NB4 (cell line): ENCODE results near the gene CCDC127.
"Not testable (repeated sequence)": the region's sequence is repeated elsewhere in the genome, so short reads cannot be mapped to it uniquely, and the experiment has no call there.

Experiments used
- DNase-seq: peaks from one replicate; pipeline ENCODE4 v3.0.0; 2010; ENCODE audit warnings: low read depth
- H3K4me3 ChIP-seq: one replicate; pipeline ENCODE4 v1.5.1; 2011; ENCODE audit warnings: mild to moderate bottlenecking, low read depth, low read length, moderate library complexity
- MYC ChIP-seq: IDR thresholded peaks from 2 replicates; pipeline ENCODE4 v1.6.1; 2011; ENCODE audit warnings: low read depth, low read length
- POLR2A ChIP-seq: IDR thresholded peaks from 2 replicates; pipeline ENCODE4 v1.6.1; 2011; ENCODE audit warnings: mild to moderate bottlenecking; ENCODE audit not compliant: insufficient read length; ENCODE audit errors: extremely low read depth
- TF ChIP-seq, protein P1 (sequence below): IDR thresholded peaks from 2 replicates; pipeline ENCODE4 v1.6.1; 2011; ENCODE audit warnings: low read depth, low read length
- TF ChIP-seq, protein P2 (sequence below): IDR thresholded peaks from one replicate; pipeline ENCODE4 v1.5.1; 2012; ENCODE audit warnings: low read depth, low read length

Gene CCDC127

DNA sequence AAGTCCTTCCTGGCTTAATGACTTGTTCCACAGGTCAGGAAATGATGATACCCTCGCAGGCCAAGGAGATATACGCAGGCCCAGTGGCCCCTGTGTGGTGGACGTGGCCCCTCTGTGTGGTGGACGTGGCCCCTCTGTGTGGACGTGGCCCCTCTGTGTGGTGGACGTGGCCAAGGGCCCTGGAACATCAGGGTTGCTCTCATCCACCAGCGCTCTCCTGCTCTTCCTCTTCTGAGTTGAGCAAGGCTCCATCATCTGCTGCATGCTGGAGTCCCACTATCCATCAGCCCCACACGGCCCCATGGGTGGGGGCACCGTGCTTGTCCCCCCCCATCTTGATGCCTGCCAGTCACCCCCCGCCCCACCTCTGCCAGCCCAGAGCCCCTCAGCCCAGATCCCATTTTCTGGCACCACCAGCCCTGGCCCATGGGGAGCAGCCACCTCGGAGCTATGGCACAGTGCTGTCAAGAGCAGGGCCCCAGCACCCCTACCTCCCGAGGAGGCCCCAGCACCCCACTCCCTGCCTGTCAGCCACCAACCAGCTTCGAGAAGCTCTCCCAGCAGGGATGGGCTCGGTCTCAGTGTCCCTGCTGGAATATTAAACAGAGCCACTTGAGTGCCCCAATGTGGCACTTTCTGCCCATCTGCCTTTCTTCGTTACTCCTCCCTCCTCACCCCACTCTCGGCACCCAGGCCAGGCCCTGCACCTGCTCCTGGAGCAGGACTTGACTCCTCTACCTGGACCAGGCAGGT is 18.6 kb downstream of the CCDC127 start:
- TF ChIP-seq, protein P1, sequence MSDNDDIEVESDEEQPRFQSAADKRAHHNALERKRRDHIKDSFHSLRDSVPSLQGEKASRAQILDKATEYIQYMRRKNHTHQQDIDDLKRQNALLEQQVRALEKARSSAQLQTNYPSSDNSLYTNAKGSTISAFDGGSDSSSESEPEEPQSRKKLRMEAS: no peak
- TF ChIP-seq POLR2A (no peak), MYC (no peak)
- TF ChIP-seq, protein P2, sequence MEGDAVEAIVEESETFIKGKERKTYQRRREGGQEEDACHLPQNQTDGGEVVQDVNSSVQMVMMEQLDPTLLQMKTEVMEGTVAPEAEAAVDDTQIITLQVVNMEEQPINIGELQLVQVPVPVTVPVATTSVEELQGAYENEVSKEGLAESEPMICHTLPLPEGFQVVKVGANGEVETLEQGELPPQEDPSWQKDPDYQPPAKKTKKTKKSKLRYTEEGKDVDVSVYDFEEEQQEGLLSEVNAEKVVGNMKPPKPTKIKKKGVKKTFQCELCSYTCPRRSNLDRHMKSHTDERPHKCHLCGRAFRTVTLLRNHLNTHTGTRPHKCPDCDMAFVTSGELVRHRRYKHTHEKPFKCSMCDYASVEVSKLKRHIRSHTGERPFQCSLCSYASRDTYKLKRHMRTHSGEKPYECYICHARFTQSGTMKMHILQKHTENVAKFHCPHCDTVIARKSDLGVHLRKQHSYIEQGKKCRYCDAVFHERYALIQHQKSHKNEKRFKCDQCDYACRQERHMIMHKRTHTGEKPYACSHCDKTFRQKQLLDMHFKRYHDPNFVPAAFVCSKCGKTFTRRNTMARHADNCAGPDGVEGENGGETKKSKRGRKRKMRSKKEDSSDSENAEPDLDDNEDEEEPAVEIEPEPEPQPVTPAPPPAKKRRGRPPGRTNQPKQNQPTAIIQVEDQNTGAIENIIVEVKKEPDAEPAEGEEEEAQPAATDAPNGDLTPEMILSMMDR: no peak
- H3K4me3 ChIP-seq: no peak overlapping the region
- no peak for DNase-seq

DNA sequence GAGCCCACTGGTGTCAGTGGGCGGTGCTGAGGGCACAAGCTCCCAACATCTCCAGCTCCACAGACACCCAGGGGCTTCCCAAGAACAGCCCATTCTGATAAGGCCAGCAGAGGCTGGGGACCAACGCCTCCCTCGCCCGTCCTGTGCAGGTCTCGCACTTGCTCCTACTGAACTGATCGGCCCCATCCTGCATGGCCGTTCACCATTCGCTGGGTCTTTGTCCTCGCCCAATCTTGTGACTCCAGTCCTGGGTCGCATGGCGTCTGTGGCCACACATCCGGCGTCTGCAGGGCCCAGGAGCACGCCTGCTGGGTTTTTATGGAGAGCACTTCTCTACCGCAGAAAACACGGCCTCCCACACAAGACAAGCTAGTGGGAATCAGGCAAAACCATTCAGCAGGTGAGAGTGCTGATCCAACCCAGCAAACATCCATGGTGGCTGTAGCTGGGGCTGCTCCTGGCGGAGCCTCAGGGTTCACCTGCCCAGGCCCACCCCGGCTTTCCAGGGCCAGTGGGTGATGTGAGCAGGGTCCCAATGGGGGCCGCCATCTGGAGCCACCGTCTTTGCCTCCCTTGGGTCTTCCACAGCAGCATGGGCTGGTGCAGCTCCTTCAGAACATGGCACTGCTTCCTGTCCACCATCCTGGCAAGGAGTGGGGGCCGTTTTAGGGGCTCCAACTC is 19.3 kb downstream of the CCDC127 start:
- no peak for DNase-seq
- TF ChIP-seq, protein P2: no peak
- no peak for TF ChIP-seq MYC
- TF ChIP-seq, protein P1: no peak
- no peak for TF ChIP-seq POLR2A
- no peak overlapping the region for H3K4me3 ChIP-seq

DNA sequence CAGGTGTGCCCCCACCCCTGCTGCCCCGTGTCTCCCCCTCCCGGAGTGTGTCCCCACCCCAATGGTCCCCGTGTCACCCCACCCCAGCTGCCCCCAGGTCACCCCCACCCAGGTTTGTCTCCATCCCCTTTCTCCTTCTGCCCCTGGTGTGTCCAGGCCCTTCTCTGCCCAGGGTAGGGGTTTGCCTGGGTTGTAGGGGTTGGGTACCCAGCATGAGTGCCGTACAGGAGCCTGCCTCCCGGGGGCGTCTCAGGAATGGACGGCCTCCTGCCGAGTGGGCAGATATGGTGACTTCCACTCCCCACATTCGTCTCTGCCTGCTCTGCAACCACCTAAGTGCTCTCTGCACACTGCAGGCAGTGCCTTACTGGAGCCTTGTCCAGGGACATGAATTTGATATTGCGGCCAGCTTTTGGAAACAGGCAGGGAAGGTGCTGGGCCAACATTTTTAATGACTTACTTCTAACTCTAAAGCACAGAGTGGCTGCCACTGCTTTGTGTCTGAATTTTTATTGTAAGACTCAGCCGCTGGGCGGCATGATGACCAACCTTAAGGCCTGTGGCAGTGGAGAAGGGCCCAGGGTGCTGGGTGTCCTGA is 20.0 kb downstream of the CCDC127 start:
- TF ChIP-seq, protein P1: no peak
- TF ChIP-seq MYC (no peak), POLR2A (no peak)
- TF ChIP-seq, protein P2: no peak
- no peak for DNase-seq
- H3K4me3 ChIP-seq: no peak overlapping the region

DNA sequence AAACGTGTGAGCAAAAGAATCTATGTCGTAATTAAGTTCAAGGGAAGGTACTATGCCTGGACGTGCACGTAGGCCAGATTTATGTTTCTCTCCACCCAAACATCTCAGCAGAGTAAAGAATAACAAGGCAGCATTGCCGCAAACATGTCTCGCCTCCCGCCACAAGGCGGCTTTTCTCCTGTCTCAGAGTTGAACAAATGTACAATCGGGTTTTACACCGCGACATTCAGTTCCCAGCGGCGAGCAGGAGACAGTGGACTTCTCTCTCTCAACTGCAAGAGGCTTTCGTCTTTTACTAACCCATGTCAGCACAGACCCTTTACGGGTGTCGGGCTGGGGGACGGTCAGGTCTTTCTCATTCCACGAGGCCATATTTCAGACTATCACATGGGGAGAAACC is 20.9 kb downstream of the CCDC127 start:
- DNase-seq: not testable (repeated sequence)

DNA sequence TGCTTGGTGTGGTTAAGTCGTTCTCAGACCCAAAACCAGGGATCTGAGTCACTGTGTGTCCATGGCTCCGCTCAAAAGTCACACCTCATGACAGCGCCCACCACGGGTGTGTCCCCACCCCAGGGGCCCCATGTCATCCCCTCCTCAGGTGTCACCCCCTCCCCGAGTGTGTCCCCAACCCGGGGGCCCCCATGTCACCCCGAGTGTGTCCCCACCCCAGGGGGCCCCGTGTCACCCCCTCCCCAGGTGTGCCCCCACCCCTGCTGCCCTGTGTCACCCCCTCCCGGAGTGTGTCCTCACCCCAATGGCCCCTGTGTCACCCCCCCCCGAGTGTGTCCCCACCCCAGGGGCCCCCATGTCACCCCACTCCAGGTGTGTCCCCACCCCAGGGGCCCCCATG is 21.6 kb downstream of the CCDC127 start:
- TF ChIP-seq, protein P1: no peak
- TF ChIP-seq MYC (no peak), POLR2A (no peak)
- DNase-seq: no peak

More for the DNA sequence above, 20.9 kb downstream of the CCDC127 start:
- H3K4me3 ChIP-seq: not testable (repeated sequence)

DNA sequence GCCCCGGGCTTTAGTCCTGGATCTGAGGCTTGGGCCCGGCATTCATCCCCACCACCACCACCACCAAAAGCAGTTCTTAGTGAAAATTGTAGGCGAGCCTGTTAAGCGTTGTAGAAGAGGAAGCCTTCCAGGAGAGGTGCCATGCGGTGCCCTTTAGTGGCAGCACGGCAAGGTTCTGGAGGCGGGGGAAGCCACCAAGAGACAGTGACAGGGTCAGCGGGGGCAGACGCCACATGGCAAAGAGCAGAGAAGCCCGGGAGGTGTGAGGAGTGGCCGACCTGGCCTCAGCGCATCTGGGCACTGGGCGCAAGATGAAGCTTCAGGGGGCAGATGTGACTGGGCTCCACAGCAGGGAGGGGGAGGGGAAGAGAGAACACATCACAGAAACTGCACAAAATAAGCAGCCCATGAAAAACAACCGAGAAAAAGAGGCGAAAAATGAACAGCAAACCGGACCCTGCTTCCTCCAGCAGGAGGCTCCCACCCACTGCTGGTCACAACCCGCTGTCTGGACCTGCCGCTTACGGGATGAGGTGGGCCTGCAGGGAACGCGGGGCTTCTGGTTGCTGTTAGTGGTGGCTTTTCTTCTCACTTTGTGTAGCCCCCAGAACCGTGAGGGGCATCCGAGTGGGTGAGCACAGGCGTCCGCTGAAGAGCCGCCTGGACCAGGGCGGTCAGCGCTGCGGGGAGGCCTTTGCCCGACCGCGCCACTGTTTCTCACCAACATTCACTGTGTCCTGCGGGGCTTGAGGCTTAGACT is 22.4 kb downstream of the CCDC127 start:
- no peak for TF ChIP-seq POLR2A
- TF ChIP-seq MYC: no peak
- no peak overlapping the region for H3K4me3 ChIP-seq

More for the DNA sequence above, 21.6 kb downstream of the CCDC127 start:
- no peak overlapping the region for H3K4me3 ChIP-seq

More for the DNA sequence above, 22.4 kb downstream of the CCDC127 start:
- no peak for DNase-seq
